HG02798 (cell line): ENCODE results near the gene CDK4.
"Not testable (repeated sequence)": the region's sequence is repeated elsewhere in the genome, so short reads cannot be mapped to it uniquely, and the experiment has no call there.

ENCODE experiments used
- ATAC-seq: cut with Tn5 transposase; IDR thresholded peaks from one replicate; pipeline ENCODE4 v1.9.1; 2021; ENCODE audit warnings: mild to moderate bottlenecking; ENCODE audit not compliant: unreplicated experiment, poor library complexity

CDK4 gene

GRCh38 chr12:57727758-57728395 lies 24.2 kb downstream of the CDK4 start:
- ATAC-seq: no peak

DNA sequence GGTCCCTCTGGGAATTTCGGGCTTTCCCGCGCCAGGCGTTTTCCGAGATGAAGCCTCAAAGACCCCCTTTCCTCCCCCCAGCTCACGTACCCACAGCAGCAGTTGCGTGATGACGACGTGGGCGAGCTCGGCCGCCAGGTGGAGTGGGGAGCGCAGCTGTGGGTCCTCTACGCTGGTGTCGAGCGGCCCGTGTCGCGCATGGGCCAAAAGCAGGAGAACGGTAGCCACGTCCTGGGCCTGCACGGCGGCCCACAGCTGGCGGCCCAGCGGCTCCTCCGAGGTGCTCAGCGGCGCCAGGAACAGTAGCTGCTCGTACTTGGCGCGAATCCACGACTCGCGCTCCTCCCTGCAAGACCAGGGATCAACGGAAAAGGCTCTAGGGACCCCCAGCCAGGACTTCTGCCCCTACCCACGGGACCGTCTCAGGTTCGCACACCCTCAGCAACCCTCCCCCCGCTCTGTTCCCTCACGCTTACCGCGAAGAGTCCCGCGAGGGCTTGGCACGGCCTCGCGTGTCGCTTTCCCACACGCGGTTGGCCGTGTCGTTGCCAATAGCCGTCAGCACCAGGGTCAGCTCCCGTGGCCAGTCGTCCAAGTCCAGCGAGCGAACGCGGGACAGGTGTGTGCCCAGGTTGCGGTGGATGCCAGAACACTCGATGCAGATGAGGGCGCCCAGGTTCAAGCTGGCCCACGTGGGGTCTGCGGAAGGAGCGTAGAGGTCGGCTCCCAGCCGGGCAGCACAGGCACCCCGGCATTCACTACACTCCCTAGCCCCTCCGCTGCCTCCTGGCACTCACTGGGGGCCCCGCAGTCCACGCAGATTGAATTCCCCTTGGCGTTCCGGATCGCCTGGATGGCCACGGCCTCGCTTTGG lies 25.0 kb downstream of the CDK4 start:
- no peak for ATAC-seq

- no peak for ATAC-seq
These were observed 25.8 kb downstream of the CDK4 start for GRCh38 chr12:57726151-57726883.

- no peak for ATAC-seq
These were observed 26.3 kb downstream of the CDK4 start for GRCh38 chr12:57725851-57726150.

DNA sequence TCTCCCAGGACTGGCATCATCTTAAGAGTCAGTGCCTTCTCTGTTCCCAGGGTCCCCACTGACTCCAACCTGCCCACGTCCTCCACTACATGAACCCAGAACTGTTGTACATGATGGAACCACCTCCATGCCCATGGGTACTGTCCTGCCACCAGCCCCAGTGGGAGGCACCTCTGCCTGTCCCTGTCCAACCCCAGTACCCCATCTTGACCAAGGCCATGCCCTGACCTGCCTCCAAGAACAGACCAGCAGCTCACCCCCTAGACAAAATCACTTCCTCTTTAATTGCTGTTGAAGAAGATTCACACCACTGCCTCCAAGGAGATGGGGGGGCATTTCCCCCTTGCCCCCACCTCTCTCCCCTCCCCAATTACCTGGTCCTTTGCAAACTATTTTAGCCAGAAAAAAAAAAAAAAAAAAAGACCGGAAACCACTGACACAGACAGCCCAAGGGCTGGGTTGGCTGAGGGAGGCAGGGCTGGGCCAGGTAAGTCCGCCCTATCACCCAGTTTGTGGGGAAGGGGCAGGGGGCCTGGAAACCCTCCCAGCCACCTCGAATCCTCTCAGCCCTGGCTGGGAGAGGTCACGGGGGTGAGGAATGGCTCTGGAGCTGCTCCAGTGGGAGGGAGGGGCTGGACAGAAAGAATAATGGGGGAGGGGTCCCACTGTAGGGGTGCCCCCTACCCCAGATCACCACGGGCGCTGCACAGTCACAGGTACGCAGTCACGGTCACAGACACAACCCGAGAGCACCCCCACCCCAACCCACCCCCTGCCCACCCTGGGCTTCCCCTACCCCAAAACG lies 27.0 kb downstream of the CDK4 start:
- ATAC-seq: no peak

DNA sequence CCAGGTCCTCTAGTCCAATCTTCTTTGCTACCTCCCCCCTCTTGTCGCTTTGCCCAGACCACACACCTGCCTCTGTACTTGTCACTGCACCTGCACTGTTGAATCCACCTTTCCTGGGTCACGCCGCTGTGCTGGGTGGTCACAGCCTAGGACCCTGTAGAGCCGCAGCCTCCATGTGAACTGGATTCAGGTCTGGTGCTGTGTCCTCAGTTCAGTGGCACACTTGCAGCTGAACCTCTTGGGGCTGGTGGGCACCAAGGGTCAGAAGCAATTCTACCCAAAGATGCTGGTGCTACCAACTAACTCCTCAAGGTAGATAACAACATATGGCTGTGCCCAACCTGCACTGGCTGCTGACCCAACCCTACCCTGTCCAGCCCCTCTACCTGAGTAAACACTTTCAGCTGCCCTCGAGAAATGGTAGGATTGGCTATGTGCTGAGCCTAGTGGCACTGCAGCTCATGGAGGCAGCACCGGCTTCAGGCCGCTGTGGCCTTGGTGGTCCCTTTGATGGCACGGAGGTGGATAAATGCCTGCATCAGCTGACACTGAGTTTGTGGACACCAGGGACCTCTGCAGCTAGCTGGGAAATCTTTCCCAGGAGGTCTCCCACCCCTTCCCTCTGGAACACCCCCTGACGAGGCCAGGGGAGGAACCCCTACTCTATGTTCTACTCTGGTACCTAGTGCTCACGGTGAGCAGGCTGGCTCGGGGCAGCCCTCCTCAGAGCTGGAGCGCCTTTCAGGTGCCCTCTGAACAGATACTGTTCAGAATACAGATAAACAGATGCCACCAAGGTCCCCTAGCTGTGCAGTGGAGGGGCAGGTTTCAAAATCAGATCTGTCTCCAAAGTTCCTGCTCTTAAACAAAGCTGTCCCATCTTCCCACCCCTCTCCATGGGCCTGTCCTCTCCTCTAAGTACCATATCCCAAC lies 27.8 kb downstream of the CDK4 start:
- no peak for ATAC-seq

GRCh38 chr12:57723630-57723962 lies 28.5 kb downstream of the CDK4 start:
- no peak for ATAC-seq

- ATAC-seq: no peak
These were observed 29.1 kb downstream of the CDK4 start for GRCh38 chr12:57722716-57723629.

GRCh38 chr12:57721846-57722608 lies 30.1 kb downstream of the CDK4 start:
- ATAC-seq: not testable (repeated sequence)

- ATAC-seq: no peak
These were observed 31.2 kb downstream of the CDK4 start for GRCh38 chr12:57720606-57721595.

- no peak for ATAC-seq
These were observed 32.1 kb downstream of the CDK4 start for GRCh38 chr12:57719777-57720605.

DNA sequence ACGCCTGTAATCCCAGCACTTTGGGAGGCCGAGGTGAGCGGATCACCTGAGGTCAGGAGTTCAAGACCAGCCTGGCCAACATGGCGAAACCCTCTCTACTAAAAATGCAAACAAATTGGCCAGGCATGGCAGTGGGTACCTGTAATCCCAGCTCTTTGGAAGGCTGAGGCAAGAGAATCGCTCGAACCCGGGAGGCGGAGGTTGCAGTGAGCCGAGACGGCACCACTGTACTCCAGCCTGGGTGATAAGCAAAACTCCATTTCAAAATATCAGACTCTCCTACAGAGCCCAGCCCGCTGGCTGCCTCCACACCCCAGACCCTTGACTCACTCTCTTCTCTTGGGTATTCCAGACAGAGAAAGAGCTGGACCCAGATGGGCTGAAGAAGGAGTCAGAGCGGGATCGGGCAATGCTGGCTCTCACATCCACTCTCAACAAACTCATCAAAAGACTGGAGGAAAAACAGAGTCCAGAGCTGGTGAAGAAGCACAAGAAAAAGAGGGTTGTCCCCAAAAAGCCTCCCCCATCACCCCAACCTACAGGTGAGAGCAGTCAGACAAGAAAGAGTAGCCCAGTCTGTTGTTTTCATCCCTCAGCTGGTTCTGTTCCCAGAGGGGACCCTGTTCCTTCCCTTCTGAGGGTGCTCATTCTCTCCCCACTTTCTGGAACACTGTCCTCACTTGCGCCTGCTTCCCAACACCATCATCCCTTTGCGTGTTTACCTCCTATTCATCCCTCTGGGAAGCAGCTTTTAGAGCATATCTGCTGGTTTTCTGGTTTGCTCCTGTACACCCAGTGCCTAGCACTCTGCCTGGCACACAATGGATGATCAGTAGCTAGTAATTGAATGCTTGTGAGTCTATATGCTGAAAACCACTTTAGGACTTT lies 33.2 kb downstream of the CDK4 start:
- no peak for ATAC-seq

DNA sequence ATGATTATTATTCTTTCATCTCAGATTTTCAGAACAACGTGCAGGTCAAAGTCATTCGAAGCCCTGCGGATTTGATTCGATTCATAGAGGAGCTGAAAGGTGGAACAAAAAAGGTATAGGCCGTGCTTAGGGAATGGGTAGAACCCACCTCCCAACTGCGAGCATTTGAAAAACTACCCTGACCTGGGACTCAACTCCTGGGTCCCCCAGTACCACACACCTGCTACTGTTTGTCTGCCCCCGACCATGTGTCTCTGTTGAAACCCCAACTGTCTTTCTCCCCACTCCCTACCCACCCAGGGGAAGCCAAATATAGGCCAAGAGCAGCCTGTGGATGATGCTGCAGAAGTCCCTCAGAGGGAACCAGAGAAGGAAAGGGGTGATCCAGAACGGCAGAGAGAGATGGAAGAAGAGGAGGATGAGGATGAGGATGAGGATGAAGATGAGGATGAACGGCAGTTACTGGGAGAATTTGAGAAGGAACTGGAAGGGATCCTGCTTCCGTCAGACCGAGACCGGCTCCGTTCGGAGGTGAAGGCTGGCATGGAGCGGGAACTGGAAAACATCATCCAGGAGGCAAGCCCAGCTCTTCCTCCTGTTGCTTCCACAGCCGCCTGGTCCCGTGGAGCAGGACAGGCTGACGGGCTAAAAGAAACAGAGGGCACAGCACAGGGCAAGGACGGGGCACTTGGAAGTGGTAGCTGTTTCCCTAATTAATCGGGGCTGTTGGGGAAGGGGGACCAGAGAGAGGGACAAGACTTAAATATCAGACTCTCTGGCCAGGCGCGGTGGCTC lies 34.1 kb downstream of the CDK4 start:
- ATAC-seq: no peak

GRCh38 chr12:57717131-57717530 lies 35.0 kb downstream of the CDK4 start:
- ATAC-seq: no peak
